RWPE2 (cell line): Measurements from ENCODE around the gene RHEX.

Source experiments
- ATAC-seq: fragments of 200-7000 bp; cut with Tn5 transposase; 3 replicates; pipeline ENCODE4 v1.9.1; 2021; ENCODE audit warnings: low read depth
- DNase-seq: peaks from one replicate; pipeline ENCODE4 v3.0.0-alpha.2; 2020; ENCODE audit warnings: low spot score
- H3K27ac ChIP-seq: fragments of 450-650 bp; 2 replicates; pipeline ENCODE4 v1.5.1; 2017; ENCODE audit warnings: mild to moderate bottlenecking; ENCODE audit not compliant: poor library complexity, severe bottlenecking
- H3K27me3 ChIP-seq: fragments of 250-450 bp; sonication (Bioruptor Pico); 2 replicates; pipeline ENCODE4 v1.5.1; 2021; ENCODE audit warnings: mild to moderate bottlenecking, moderate library complexity; ENCODE audit not compliant: insufficient read depth, poor library complexity, severe bottlenecking
- H3K36me3 ChIP-seq: fragments of 250-450 bp; sonication (Bioruptor Pico); 2 replicates; pipeline ENCODE4 v1.5.1; 2020; ENCODE audit warnings: low read depth, mild to moderate bottlenecking, moderate library complexity
- H3K4me1 ChIP-seq: fragments of 250-450 bp; sonication (Bioruptor Pico); 2 replicates; pipeline ENCODE4 v1.5.1; 2021; ENCODE audit warnings: mild to moderate bottlenecking, moderate library complexity; ENCODE audit not compliant: insufficient read depth, poor library complexity, severe bottlenecking
- H3K4me3 ChIP-seq: fragments of 250-450 bp; sonication (Bioruptor Pico); 2 replicates; pipeline ENCODE4 v1.5.1; 2021; ENCODE audit warnings: mild to moderate bottlenecking, moderate library complexity; ENCODE audit not compliant: severe bottlenecking
- H3K9me3 ChIP-seq: fragments of 250-450 bp; sonication (Bioruptor Pico); 2 replicates; pipeline ENCODE4 v1.5.1; 2021; ENCODE audit warnings: mild to moderate bottlenecking, moderate library complexity; ENCODE audit not compliant: severe bottlenecking
- TF ChIP-seq, protein P1 (sequence below): fragments of 450-650 bp; IDR thresholded peaks from one replicate; pipeline ENCODE4 v1.5.1; 2017; ENCODE audit warnings: mild to moderate bottlenecking, moderate library complexity; ENCODE audit not compliant: poor library complexity, severe bottlenecking

RHEX gene

DNA sequence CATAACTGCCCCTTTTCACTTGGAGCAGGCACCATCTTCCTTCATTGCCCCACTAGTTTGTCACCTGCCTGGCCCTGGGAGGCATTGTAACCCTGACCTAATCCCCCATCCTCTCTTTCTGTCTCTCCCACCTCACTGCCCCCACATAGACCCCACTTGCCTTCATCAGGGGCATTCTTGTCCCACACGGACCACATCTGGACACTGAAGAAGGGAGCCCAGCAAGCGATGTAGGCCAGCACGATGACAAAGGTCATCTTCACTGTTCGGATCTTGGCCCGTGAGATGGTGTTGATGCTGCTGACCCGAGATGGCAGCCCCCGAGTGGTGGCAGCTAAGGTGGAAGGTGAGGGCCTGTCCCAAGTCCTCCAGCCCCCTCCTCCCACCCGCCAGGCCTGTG, 62.8 kb downstream of the RHEX start:
- DNase-seq (no peak), ATAC-seq (no peak)
- TF ChIP-seq, protein P1, sequence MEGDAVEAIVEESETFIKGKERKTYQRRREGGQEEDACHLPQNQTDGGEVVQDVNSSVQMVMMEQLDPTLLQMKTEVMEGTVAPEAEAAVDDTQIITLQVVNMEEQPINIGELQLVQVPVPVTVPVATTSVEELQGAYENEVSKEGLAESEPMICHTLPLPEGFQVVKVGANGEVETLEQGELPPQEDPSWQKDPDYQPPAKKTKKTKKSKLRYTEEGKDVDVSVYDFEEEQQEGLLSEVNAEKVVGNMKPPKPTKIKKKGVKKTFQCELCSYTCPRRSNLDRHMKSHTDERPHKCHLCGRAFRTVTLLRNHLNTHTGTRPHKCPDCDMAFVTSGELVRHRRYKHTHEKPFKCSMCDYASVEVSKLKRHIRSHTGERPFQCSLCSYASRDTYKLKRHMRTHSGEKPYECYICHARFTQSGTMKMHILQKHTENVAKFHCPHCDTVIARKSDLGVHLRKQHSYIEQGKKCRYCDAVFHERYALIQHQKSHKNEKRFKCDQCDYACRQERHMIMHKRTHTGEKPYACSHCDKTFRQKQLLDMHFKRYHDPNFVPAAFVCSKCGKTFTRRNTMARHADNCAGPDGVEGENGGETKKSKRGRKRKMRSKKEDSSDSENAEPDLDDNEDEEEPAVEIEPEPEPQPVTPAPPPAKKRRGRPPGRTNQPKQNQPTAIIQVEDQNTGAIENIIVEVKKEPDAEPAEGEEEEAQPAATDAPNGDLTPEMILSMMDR: no peak
- Histone ChIP-seq H3K36me3 (no peaks in the 10 kb centered on the region), H3K4me3 (no peak overlapping the region), H3K27me3 (peaks cover 12% of the 10 kb centered on the region), H3K4me1 (no peaks in the 10 kb centered on the region), H3K9me3 (peaks cover 2% of the 10 kb centered on the region), H3K27ac (no peak overlapping the region)

DNA sequence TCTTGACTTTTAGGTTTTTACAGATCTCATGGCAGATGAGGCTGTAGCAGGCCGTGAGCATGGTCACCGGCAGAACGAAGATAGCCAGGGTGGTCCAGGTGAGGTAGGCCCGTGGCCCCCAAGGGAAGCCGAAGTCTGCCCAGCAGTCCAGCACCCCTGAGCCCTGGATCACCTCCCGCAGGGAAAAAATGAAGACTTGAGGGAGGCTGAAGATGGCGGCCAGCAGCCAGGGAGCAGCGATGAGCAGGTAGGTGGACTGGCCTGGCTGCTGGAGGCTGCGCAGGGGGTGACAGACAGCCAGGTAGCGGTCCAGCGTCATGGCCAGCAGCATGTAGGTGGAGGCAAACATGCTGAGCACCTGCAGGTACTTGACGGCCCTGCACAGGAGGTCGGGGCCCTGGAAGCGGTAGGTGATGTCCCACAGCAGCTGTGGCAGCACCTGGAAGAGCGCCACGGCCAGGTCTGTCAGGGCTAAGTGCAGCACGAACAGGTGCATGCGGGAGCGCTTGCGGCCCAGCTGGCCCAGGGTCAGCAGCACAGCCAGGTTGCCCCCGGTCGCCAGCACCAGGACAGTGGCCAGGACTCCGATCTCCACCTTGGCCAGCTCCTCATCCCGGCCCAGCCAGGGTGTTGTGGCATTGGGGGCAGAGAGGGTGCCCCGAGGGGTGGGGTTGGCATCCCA, 63.4 kb downstream of the RHEX start:
- TF ChIP-seq, protein P1: no peak
- no peaks in the 10 kb centered on the region for H3K36me3 ChIP-seq
- peaks cover 12% of the 10 kb centered on the region for H3K27me3 ChIP-seq
- DNase-seq: no peak
- ATAC-seq: no peak
- H3K27ac ChIP-seq: no peak overlapping the region
- H3K4me1 ChIP-seq: no peaks in the 10 kb centered on the region
- no peak overlapping the region for H3K4me3 ChIP-seq
- H3K9me3 ChIP-seq: peaks cover 7% of the 10 kb centered on the region

- peaks cover 11% of the 10 kb centered on the region for H3K9me3 ChIP-seq
- H3K27ac ChIP-seq: no peak overlapping the region
- no peak overlapping the region for H3K4me3 ChIP-seq
- ATAC-seq (peak; percentile 20; the same call in 1 of the 3 replicates), DNase-seq (no peak)
- peaks cover 12% of the 10 kb centered on the region for H3K27me3 ChIP-seq
- H3K36me3 ChIP-seq: no peaks in the 10 kb centered on the region
- no peaks in the 10 kb centered on the region for H3K4me1 ChIP-seq
- TF ChIP-seq, protein P1: no peak
These were observed 63.8 kb downstream of the RHEX start for GRCh38 chr1:206116873-206117150.

DNA sequence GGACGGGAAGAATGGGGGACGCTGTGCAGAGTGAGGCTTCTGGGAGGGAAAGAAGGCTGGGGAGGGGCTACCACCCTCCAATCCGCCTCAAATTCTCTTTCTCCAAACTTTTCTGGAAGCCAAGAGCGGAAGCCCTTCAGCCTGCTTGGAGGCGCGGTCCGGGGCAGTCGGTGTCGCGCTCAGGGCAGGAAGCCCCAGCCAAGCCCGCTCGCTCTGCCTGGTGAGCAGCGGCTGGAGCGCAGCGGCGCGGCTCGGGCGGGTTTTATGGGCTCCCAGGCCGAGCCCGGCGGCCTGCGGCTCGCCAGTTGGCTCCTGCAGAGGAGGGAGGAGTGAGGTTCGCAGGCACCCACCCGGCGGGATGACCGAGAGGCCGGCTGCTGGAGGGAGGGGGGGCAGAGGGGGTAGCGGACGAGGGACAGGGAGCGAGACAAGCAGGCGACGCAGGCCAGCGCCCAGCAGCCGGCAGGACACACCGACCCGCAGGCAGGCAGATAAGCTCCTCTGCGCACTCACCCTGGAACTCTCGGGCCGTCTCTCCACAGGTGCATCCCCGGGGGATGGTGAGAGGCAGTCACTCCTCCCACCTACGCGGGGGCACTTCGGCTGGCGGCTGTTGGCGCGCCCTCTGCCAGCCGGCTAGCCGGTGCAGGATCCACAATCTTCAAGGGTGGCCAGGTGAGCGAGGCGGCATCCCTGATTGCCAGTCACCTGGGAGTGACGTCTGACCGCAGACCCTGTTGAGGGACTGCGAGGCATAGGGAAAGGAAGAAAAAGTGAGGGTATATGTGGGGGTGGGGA, 64.4 kb downstream of the RHEX start, which contains the start of gene AVPR1B:
Gene AVPR1B (minus strand): TSS at position 238 of the 798 bp plus-strand sequence. CDS start 498 bp downstream, outside the sequence.
- TF ChIP-seq, protein P1: peak; percentile 36
- no peaks in the 10 kb centered on the region for H3K4me1 ChIP-seq
- peak within 1 kb of the TSS; percentile 21 for H3K4me3 ChIP-seq
- ATAC-seq (peak; percentile 84), DNase-seq (no peak)
- peaks cover 12% of the 10 kb centered on the region for H3K27me3 ChIP-seq
- H3K36me3 ChIP-seq: no peaks in the 10 kb centered on the region
- H3K9me3 ChIP-seq: peaks cover 11% of the 10 kb centered on the region
- H3K27ac ChIP-seq: no peak within 1 kb of the TSS

- Histone ChIP-seq H3K4me3 (no peak overlapping the region), H3K9me3 (peaks cover 11% of the 10 kb centered on the region), H3K4me1 (no peaks in the 10 kb centered on the region), H3K36me3 (no peaks in the 10 kb centered on the region), H3K27me3 (peaks cover 12% of the 10 kb centered on the region), H3K27ac (no peak overlapping the region)
- TF ChIP-seq, protein P1: no peak
- DNase-seq (no peak), ATAC-seq (no peak)
These were observed 67.4 kb downstream of the RHEX start for GRCh38 chr1:206120406-206120805.
